Transverse colon (tissue), 4 donors: ENCODE measurements around the gene BRPF3. TPM values are rescaled to one million over a fixed set of nuclear protein-coding genes. Genes with fewer than 3 reads are reported as not detected.

ENCODE experiments used
- DNase-seq: peaks from one replicate; pipeline ENCODE4 v3.0.0-alpha.2; 2019
- H3K27ac ChIP-seq, 4 donors: fragments of 200-600 bp; sonication (generic); 2 replicates each; pipeline ENCODE4 v1.5.1; 2016 to 2018; ENCODE audit warnings: inconsistent platforms in 4 of 4
- H3K27me3 ChIP-seq: fragments of 200-600 bp; sonication (generic); 2 replicates; pipeline ENCODE4 v1.5.1; 2017; ENCODE audit warnings: inconsistent platforms
- H3K36me3 ChIP-seq, 4 donors: fragments of 200-600 bp; sonication (generic); 2 replicates each; pipeline ENCODE4 v1.5.1; 2017 to 2019; ENCODE audit warnings: inconsistent platforms in 4 of 4
- H3K4me1 ChIP-seq, 4 donors: fragments of 200-600 bp; sonication (generic); 2 replicates each; pipeline ENCODE4 v1.5.1; 2017 to 2020; ENCODE audit warnings: inconsistent platforms in 4 of 4
- H3K4me3 ChIP-seq, 4 donors: fragments of 200-600 bp; sonication (generic); 1 replicate in 1 of 4; 2 replicates in 3 of 4; pipeline versions ENCODE4 v1.5.1 to v1.6.1; 2017 to 2019; ENCODE audit warnings: inconsistent platforms in 4 of 4
- H3K9me3 ChIP-seq, 2 donors: fragments of 200-600 bp; sonication (generic); 2 replicates each; pipeline ENCODE4 v1.5.1; 2017 to 2019; ENCODE audit warnings: inconsistent platforms in 2 of 2
- EP300 ChIP-seq: sonication (generic); formaldehyde crosslinking; IDR thresholded peaks from one replicate; pipeline ENCODE4 v1.6.1; 2017; ENCODE audit warnings: antibody characterized with exemption, low read depth
- POLR2A ChIP-seq: fragments of 450-650 bp; IDR thresholded peaks from one replicate; pipeline ENCODE4 v1.6.1; 2016; ENCODE audit warnings: antibody characterized with exemption, mild to moderate bottlenecking, moderate library complexity
- POLR2AphosphoS5 ChIP-seq, 3 donors: sonication (generic); formaldehyde crosslinking; IDR thresholded peaks; one replicate each; pipeline ENCODE4 v1.6.1; 2016; ENCODE audit warnings: antibody characterized with exemption in 3 of 3
- WGBS, 2 donors: methylation state at CpG; one replicate each; pipeline ENCODE4 v1.1.5; 2018; ENCODE audit warnings: low coverage in 1 of 2; 5-methylcytosine and 5-hydroxymethylcytosine counted together
- in situ Hi-C, 4 donors: fragments of 200-750 bp; cut with MboI; loops; one replicate each; pipeline versions ENCODE4 v1.15.0 to v1.15.1; 2017; ENCODE audit warnings: low sequenced_read_pairs in 3 of 4, low pct_ligation_motif_present in 1 of 4, low pct_unique_long_range_greater_than_20kb in 1 of 4
- intact Hi-C: fragments of 100-400 bp; cut with DNase I; formaldehyde crosslinking; loops from one replicate; pipeline ENCODE4 v1.15.1; 2023; ENCODE audit warnings: low total_unique reads
- total RNA-seq, 4 donors: library from RNA; depleted of rRNA; stranded (reverse); fragments of >200 nt; gene quantifications; one replicate each; pipeline ENCODE4 v1.1.0, GENCODE V29; 2016
- TF ChIP-seq, protein P1 (sequence below), 5 experiments: fragments of 200-600 bp in 3 of 5; fragments of 450-650 bp in 2 of 5; sonication (generic) in 3 of 5; IDR thresholded peaks; 1 replicate in 2 of 5; 2 replicates in 3 of 5; pipeline ENCODE4 v1.5.1; 2016 to 2017; ENCODE audit warnings: antibody characterized with exemption in 5 of 5, inconsistent platforms in 3 of 5, mild to moderate bottlenecking in 2 of 5, moderate library complexity in 1 of 5

Gene BRPF3
- total RNA-seq, 4 donors from 2014 or later: 74.8 to 209 (median 90.6) TPM

DNA sequence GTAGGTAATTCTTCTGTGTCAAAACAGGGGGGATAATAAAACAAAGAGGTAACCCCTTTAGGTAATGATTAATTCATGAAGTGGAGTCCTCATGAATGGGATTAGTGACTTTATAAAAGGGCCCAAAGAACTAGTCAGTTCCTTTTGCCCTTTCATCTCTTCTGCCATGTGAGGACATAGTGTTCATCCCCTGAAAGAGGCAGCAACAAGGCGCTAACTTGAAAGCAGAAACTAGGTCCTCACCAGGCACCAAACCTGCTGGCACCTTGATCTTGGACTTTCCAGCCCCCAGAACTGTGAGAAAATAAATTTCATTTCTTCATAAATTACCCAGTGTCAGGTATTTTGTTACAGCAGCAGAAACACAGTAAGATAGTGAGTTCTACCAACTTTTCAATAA is 16.4 kb upstream of the BRPF3 start:
- H3K4me3 ChIP-seq: no peak overlapping the region
- intact Hi-C loops (no loop called here), in situ Hi-C loops (loop anchor here in 2 of 4 donors (10.0 kb wide), 1 partner anchor 45 kb away; the partner anchor contains the start of gene MAPK13 (in 2 of the 2))
- no peaks in the 10 kb centered on the region for H3K27me3 ChIP-seq
- TF ChIP-seq EP300 (no peak), POLR2AphosphoS5 (IDR thresholded peaks at IDR 0.05) (no peak), POLR2A (no peak)
- TF ChIP-seq, protein P1, sequence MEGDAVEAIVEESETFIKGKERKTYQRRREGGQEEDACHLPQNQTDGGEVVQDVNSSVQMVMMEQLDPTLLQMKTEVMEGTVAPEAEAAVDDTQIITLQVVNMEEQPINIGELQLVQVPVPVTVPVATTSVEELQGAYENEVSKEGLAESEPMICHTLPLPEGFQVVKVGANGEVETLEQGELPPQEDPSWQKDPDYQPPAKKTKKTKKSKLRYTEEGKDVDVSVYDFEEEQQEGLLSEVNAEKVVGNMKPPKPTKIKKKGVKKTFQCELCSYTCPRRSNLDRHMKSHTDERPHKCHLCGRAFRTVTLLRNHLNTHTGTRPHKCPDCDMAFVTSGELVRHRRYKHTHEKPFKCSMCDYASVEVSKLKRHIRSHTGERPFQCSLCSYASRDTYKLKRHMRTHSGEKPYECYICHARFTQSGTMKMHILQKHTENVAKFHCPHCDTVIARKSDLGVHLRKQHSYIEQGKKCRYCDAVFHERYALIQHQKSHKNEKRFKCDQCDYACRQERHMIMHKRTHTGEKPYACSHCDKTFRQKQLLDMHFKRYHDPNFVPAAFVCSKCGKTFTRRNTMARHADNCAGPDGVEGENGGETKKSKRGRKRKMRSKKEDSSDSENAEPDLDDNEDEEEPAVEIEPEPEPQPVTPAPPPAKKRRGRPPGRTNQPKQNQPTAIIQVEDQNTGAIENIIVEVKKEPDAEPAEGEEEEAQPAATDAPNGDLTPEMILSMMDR (IDR thresholded peaks at IDR 0.05): no peak
- no peaks in the 10 kb centered on the region for H3K36me3 ChIP-seq
- DNase-seq: no peak
- 96% methylated on average over 1 of the region's 1 CpG; no CpG with 5 or more reads in 1 of the 2 donors for WGBS, 2 donors
- H3K27ac ChIP-seq: no peak overlapping the region
- peaks cover 8 to 12% of the 10 kb centered on the region in 2 donors for H3K9me3 ChIP-seq
- no peaks in the 10 kb centered on the region for H3K4me1 ChIP-seq

DNA sequence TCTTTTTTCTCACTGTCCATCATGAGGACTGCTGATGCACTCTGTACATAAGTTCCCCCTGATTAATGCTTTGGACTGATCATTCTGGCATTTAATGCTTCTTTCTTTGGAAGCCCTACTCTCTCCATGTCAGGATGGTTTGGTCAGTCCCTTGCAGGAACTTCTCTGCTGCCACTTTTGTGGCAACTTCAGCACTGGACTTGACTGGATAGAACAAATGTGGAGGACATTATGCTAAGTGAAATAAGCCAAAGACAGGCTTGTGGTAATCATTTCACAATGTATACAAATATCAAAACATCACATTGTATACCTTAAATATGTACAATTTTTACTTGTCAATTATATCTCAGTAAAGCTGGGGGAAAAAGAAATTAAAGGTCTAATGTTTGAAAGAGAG is 12.2 kb upstream of the BRPF3 start:
- in situ Hi-C loops (loop anchor here in 2 of 4 donors (10.0 kb wide), 1 partner anchor 50 kb away; the partner anchor contains the start of gene MAPK13 (in 2 of the 2)), intact Hi-C loops (no loop called here)

DNA sequence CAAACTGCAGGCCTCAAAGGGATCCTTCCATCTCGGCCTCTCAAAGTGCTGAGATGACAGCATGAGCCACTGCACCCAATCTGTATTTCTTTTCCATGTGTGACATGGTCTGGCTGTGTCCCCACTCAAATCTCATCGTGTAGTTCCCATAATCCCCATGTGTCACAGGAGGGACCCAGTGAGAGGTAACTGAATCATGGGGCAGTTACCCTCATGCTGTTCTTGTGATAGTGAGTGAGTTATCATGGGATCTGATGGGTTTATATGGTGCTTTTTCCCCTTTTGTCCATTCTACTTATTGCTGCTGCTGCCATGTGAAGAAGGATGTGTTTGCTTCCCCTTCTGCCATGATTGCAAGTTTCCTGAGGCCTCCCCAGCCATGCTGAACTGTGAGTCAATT is 10.3 kb upstream of the BRPF3 start:
- no peak for DNase-seq
- H3K27ac ChIP-seq: no peak overlapping the region
- TF ChIP-seq, protein P1 (IDR thresholded peaks at IDR 0.05): no peak
- TF ChIP-seq POLR2AphosphoS5 (IDR thresholded peaks at IDR 0.05): no peak
- no peak for TF ChIP-seq EP300
- no peak for TF ChIP-seq POLR2A
- in situ Hi-C loops: loop anchor here in 2 of 4 donors (10.0 kb wide), 1 partner anchor 51 kb away; the partner anchor contains the start of gene MAPK13 (in 2 of the 2)
- H3K36me3 ChIP-seq: no peaks in the 10 kb centered on the region
- 92% methylated on average over 2 of the region's 2 CpGs; no CpG with 5 or more reads in 1 of the 2 donors for WGBS, 2 donors
- intact Hi-C loops: no loop called here
- no peak overlapping the region for H3K4me3 ChIP-seq
- H3K27me3 ChIP-seq: no peaks in the 10 kb centered on the region
- H3K4me1 ChIP-seq: no peaks in the 10 kb centered on the region
- no peaks in the 10 kb centered on the region for H3K9me3 ChIP-seq

More for the DNA sequence above, 12.2 kb upstream of the BRPF3 start:
- H3K27ac ChIP-seq: no peak overlapping the region
- no peak overlapping the region for H3K4me3 ChIP-seq
- no peaks in the 10 kb centered on the region for H3K4me1 ChIP-seq
- H3K9me3 ChIP-seq: peaks cover 0 to 3% of the 10 kb centered on the region in 2 donors
- DNase-seq: no peak
- H3K27me3 ChIP-seq: no peaks in the 10 kb centered on the region
- no peaks in the 10 kb centered on the region for H3K36me3 ChIP-seq
- TF ChIP-seq, protein P1 (IDR thresholded peaks at IDR 0.05): no peak

DNA sequence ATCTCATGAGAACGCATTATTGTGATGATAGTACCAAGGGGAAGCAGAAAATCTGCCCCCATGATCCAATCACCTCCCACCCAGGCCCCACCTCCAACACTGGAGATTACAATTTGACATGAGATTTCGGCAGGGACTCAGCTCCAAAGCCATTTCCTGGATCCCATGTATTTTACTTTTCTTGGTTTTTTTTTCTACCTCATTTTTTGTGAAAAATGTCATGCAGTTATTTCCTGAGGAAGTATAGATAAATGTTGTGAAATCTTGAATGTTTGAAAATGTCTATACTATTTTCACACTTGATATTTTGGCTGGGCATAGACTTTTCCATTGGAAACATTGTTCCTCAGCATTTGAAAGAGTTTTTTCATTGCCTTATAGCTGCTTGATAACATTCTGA is 9.1 kb upstream of the BRPF3 start:
- no peak overlapping the region for H3K4me3 ChIP-seq
- no peaks in the 10 kb centered on the region for H3K27me3 ChIP-seq
- TF ChIP-seq POLR2AphosphoS5 (IDR thresholded peaks at IDR 0.05) (no peak), POLR2A (no peak), EP300 (no peak)
- TF ChIP-seq, protein P1 (IDR thresholded peaks at IDR 0.05): no peak
- DNase-seq: no peak
- in situ Hi-C loops (loop anchor here in 2 of 4 donors (10.0 kb wide), 1 partner anchor 53 kb away; the partner anchor contains the start of gene MAPK13 (in 2 of the 2)), intact Hi-C loops (no loop called here)
- no peaks in the 10 kb centered on the region for H3K9me3 ChIP-seq
- no peak overlapping the region for H3K27ac ChIP-seq
- no peaks in the 10 kb centered on the region for H3K4me1 ChIP-seq
- no peaks in the 10 kb centered on the region for H3K36me3 ChIP-seq
- WGBS, 2 donors: 83 to 89% methylated on average over 2 of the region's 2 CpGs
